Measurements from ENCODE around the gene ELMOD3.

GRCh38 chr2:85435981-85436835 lies 81.6 kb downstream of the ELMOD3 start:
- TF ChIP-seq DDX20 (tag; IDR thresholded peaks at IDR 0.05; ENCODE audit: low read depth) (no peak), CREB1 (IDR thresholded peaks at IDR 0.05) (no peak), CREB1 (CRISPR knock-in tag; IDR thresholded peaks at IDR 0.05) (no peak), MEF2A (IDR thresholded peaks at IDR 0.05; ENCODE audit: control insufficient read depth, low read depth, low read length) (no peak), PML (IDR thresholded peaks at IDR 0.05; ENCODE audit: low read length) (no peak)

Data from K562 (cell line).